ENCODE data around the gene OGFR.

GRCh38 chr20:62790075-62790474, 14.6 kb upstream of the OGFR start:
- TF ChIP-seq POLR2A (IDR thresholded peaks at IDR 0.05) = no peak
- TF ChIP-seq CTCF (IDR thresholded peaks at IDR 0.05) = no peak

Data from vagina (tissue), 2 donors.